ENCODE measurements around the gene PTBP2. TPM values are rescaled to one million over a fixed set of nuclear protein-coding genes. Genes with fewer than 3 reads are reported as not detected.

The PTBP2 gene
- total RNA-seq, 2 donors from 2014 or later, result 47.7 to 52.0 TPM

- TF ChIP-seq CTCF (conservative IDR thresholded peaks at IDR 0.05), result peak; percentile 92
- 61 to 68% methylated on average over 4 to 8 of the region's 8 CpGs for WGBS, 2 experiments (ENCODE audit: insufficient coverage in 1 of 2, insufficient read length in 1 of 2)
- H3K27me3 Mint-ChIP-seq (ENCODE audit: insufficient read depth), result no peaks in the 10 kb centered on the region
These were observed 123.9 kb downstream of the PTBP2 start for GRCh38 chr1:96845464-96845863.

DNA sequence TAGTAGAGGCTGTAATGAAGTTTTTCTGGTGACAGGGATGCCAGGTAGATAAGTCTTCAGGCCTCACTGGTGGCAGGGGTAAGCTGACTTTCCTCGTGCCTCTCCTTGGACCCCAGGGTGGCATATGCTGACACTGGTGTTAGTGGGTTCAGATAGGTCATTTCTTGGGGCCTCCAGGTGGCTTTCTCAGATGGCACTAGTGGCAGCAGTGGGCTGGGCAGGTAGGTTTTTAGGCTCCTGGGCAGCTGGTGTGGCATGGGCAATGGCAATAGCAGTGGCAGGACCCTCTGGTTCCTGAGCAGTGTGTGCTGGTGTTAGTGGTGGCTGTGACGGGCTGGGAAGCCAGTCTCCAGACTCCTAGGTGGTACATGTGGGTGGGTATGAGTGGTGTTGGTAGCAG is 140.3 kb downstream of the PTBP2 start:
- Mint-ChIP-seq H3K9me3 (peaks cover 21% of the 10 kb centered on the region), H3K36me3 (ENCODE audit: low read depth) (no peaks in the 10 kb centered on the region), H3K27me3 (ENCODE audit: insufficient read depth) (no peaks in the 10 kb centered on the region), H3K4me3 (no peak overlapping the region), H3K4me1 (no peaks in the 10 kb centered on the region), H3K27ac (no peak overlapping the region)
- Histone ChIP-seq H3K9me3 (ENCODE audit: control insufficient read depth, low read length) (peaks cover 13% of the 10 kb centered on the region), H3K27ac (ENCODE audit: low read depth, low read length) (no peak overlapping the region), H3K4me1 (ENCODE audit: control insufficient read depth, insufficient read depth, low read length) (no peaks in the 10 kb centered on the region), H3K9ac (ENCODE audit: extremely low read depth, low read length, poor library complexity, severe bottlenecking) (no peak overlapping the region), H3K4me3 (ENCODE audit: low read length) (no peak overlapping the region), H3K27me3 (ENCODE audit: control insufficient read depth, insufficient read depth, low read length, poor library complexity, severe bottlenecking) (no peaks in the 10 kb centered on the region), H3K36me3 (ENCODE audit: control insufficient read depth, insufficient read depth, low read length) (no peaks in the 10 kb centered on the region)
- no peak for DNase-seq
- 91 to 100% methylated on average over 1 to 2 of the region's 2 CpGs for WGBS, 2 experiments (ENCODE audit: insufficient coverage in 1 of 2, insufficient read length in 1 of 2)
- TF ChIP-seq CTCF (conservative IDR thresholded peaks at IDR 0.05), result no peak

More at GRCh38 chr1:96845464-96845863, 123.9 kb downstream of the PTBP2 start:
- Histone ChIP-seq H3K36me3 (ENCODE audit: control insufficient read depth, insufficient read depth, low read length) (no peaks in the 10 kb centered on the region), H3K9ac (ENCODE audit: extremely low read depth, low read length, poor library complexity, severe bottlenecking) (no peak overlapping the region), H3K27me3 (ENCODE audit: control insufficient read depth, insufficient read depth, low read length, poor library complexity, severe bottlenecking) (no peaks in the 10 kb centered on the region), H3K4me1 (ENCODE audit: control insufficient read depth, insufficient read depth, low read length) (peaks cover 6% of the 10 kb centered on the region), H3K4me3 (ENCODE audit: low read length) (no peak overlapping the region), H3K9me3 (ENCODE audit: control insufficient read depth, low read length) (no peaks in the 10 kb centered on the region), H3K27ac (ENCODE audit: low read depth, low read length) (no peak overlapping the region)
- Mint-ChIP-seq H3K4me1 (peaks cover 14% of the 10 kb centered on the region), H3K9me3 (no peaks in the 10 kb centered on the region), H3K36me3 (ENCODE audit: low read depth) (no peaks in the 10 kb centered on the region), H3K4me3 (no peak overlapping the region), H3K27ac (no peak overlapping the region)
- DNase-seq, result peak; percentile 85

GRCh38 chr1:96863449-96863848 is 141.9 kb downstream of the PTBP2 start:
- H3K4me1 ChIP-seq (ENCODE audit: control insufficient read depth, insufficient read depth, low read length), result no peaks in the 10 kb centered on the region
- no peak for TF ChIP-seq CTCF (conservative IDR thresholded peaks at IDR 0.05)
- H3K36me3 Mint-ChIP-seq (ENCODE audit: low read depth), result no peaks in the 10 kb centered on the region
- no peak for DNase-seq
- peaks cover 13% of the 10 kb centered on the region for H3K9me3 ChIP-seq (ENCODE audit: control insufficient read depth, low read length)
- no peak overlapping the region for H3K27ac Mint-ChIP-seq
- H3K4me3 ChIP-seq (ENCODE audit: low read length), result no peak overlapping the region
- WGBS, 2 experiments (ENCODE audit: insufficient coverage in 1 of 2, insufficient read length in 1 of 2), result 88 to 95% methylated on average over 3 to 5 of the region's 5 CpGs
- H3K9me3 Mint-ChIP-seq, result peaks cover 15% of the 10 kb centered on the region
- no peaks in the 10 kb centered on the region for H3K27me3 Mint-ChIP-seq (ENCODE audit: insufficient read depth)
- H3K27ac ChIP-seq (ENCODE audit: low read depth, low read length), result no peak overlapping the region
- H3K27me3 ChIP-seq (ENCODE audit: control insufficient read depth, insufficient read depth, low read length, poor library complexity, severe bottlenecking), result no peaks in the 10 kb centered on the region
- no peak overlapping the region for H3K9ac ChIP-seq (ENCODE audit: extremely low read depth, low read length, poor library complexity, severe bottlenecking)
- H3K36me3 ChIP-seq (ENCODE audit: control insufficient read depth, insufficient read depth, low read length), result no peaks in the 10 kb centered on the region
- no peak overlapping the region for H3K4me3 Mint-ChIP-seq
- no peaks in the 10 kb centered on the region for H3K4me1 Mint-ChIP-seq

All from endodermal cell (in vitro differentiated cells).